Stimulated activated CD8-positive, alpha-beta memory T cell treated with anti-CD3 and anti-CD28 coated beads, Interleukin-15, amount 100 ng/mL, for 4 hours (primary cell): ENCODE measurements around the gene ASB1.

Experiments used
- DNase-seq, 2 donors: peaks; one replicate each; pipeline ENCODE4 v3.0.0-alpha.2; 2020; ENCODE audit warnings: low read depth in 2 of 2

The ASB1 gene

DNA sequence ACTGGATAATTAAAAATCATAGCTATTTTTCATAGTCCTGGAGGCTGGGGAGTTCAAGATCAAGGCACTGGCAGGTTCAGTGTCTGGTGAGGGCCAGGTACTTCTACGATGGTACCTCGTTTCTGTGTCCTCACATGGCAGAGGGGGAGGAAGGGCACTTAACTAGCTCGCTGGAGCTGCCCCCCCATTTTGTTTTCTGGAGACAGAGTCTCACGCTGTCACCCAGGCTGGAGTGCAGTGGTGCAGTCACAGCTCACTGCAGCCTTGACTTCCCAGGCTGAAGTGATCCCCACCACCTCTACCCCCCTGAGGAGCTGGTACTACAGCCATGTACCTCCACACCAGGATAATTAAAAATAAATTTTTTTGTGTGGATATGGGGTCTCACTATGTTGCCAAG is 40.3 kb downstream of the ASB1 start:
- no peak for DNase-seq

DNA sequence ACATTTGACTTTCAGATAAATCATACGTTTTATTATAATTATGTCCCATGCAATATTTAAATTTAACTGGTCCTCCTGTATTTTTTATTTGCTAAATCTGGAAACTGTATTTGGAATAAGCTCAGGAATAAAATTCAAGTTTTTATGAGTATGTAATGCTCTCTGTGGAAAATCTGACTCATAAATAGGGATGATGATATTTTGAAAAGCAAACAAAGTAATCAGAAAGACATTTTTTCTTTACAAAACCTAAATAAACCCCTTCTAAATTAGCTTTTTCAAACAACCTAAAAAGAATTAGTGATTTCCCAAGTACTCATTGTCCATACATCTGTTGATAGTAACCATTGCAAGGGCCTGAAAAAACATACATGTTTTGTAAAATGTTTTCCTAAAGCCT is 41.1 kb downstream of the ASB1 start:
- DNase-seq, result no peak

DNA sequence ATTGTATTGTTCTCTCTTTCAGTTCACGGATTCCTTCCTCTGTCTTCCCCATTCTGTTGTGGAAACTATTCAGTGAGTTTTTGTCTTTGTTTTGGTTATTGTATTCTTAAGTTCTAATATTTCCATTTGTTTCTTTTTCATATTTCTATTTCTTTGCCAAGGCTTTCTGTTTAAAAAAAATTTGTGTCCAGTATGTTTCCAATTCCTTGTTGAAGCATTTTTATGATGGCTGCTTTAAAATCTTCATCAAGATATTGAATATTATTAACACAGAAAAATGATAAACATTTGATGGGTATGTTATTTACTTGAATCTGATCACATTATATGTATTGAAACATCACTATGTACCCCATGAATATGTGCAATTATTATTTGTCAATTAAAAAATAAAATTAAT is 42.4 kb downstream of the ASB1 start:
- no peak for DNase-seq

DNA sequence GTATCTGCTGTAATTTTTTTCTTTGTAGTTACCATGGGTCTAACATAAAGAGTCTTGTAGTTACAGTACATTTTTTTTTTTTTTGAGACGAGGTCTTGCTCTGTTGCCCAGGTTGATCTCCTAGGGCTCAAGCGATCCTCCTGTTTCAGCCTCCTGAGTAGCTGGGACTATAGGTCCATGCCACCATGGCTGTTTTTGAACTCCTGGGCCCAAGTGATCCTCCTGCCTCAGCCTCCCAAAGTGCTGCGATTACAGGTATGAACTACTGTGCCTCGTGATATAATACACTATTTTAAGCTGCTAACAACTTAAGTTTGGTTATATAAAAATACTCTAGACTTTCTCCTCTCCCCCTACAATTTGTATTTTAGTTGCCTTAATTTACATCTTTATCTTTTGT is 46.3 kb downstream of the ASB1 start:
- no peak for DNase-seq

DNA sequence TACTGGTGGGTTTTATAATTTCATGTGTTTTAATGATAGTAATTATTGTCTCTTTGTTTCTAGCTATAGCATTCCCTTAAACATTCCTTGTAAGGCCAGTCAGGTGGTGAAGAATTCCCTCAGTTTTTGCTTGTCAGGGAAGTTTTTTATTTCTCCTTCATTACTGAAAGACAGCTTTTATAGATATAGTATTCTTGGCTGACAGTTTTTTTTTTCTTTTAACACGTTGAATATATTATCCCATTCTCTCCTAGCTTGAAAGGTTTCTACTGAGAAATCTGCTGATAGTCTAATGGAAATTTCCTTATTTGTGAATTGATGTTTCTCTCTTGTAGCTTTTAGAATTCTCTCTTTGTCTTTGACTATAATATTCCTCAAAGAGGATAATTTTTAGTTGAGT is 46.8 kb downstream of the ASB1 start:
- DNase-seq, result no peak

DNA sequence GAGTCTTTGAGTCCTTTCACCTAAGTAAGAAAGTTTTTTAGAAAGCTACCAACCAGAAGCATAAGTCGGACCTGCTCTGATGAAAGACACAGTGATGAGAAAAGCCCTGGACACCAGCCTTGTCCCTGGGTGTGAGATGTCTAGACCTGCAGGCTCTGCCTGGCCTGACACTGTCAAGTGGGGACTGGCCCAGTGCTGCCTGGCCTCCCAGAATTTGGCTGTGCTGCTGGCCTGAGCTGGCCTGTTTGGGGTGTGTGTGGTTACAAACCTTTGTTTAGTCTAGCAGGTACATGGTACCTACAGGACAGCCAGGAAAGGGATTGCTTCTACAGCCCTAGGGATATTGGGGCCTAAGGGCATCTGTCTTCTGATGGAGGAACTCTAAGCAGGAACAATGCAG is 48.3 kb downstream of the ASB1 start:
- no peak for DNase-seq

DNA sequence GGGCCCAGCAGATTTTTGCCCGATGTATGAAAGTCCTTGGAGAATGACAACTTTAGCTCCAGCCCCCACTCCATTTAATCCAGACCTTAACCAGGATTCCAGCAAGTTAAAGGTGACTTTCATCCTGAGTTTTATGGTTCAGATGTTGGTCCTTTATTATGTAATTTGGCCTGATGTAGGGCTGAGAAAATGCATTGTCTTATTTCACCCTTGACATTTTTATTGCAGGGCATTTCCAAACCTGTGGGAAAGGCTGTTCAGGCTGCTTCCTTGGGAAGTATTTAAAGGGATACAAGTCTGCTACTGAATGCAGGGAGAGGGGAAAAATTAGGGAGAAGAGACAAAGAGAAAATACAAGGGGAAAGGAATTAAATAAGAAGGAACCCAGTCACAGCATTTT is 48.8 kb downstream of the ASB1 start:
- no peak for DNase-seq

DNA sequence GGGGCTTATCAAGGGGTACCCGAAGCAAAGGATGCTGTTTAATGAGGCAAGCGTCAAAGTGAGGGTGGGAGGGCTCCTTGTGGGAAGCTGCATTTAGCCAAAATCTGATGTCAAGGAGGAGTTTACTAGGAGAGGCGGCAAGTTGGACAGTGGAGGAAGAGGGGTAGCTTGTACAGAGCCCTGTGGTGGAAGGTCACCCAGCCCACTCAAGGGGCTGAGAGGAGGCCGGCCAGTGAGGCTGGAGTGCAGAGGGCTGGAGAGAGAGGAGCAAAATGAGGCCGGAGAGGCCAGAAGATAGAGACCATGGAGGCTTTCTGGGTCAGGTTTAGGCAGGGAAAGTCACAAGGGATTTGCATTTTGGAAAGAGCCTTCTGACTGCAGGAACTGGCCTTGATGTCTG is 49.5 kb downstream of the ASB1 start:
- DNase-seq, result no peak

DNA sequence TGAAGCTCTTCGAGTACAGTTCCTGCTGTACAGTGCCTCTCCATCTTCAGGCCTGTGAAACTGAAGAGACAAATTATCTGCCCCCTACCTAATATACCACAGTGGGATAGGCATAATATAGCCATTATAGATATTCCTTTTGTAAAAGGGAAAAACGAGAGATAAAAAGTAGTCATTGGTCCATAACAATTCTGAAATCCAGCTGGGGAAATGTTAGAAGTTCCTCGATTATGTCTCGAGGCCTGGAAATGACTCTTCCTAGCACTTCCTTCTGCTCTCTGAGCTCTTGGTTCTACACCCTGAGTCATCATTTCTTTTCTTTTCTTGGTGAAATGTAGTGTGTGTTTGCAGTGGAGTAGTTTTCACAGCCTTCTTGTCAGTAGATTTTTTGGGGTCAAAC is 51.5 kb downstream of the ASB1 start:
- no peak for DNase-seq

DNA sequence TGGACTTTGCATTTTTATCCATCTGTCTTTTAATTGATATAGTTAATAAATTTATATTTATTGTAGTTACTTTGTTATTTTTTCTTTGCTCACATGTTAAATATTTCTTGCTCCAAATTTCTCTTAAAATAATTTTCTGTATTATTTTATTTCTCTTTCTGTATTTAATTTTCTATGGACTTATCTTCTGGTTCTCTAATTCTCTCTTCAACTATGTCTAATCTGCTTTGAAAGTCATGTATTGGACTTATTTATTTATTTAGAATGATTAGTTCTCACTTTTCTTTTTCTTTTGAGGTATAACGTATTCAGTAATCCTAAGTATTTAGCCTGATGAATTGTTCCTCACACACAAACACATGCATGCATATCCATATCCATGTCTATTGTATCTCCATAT is 53.1 kb downstream of the ASB1 start:
- DNase-seq, result no peak

DNA sequence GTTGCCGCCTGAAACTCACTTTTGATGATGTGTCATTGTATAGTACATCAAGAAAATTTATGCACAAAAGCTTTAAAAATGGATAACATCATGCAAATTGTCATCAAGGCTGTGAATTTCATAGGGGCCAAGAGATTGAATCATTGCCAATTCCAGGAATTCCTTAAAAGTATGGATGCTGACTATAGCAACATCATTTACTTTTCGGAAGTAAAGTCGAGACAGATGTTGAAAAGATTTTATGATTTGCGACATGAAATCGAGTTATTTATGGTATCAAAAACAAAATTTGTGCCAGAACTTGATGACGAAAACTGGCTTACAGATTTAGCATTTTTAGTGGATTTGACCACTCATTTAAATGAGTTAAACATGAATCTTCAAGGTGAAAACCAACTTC is 56.3 kb downstream of the ASB1 start:
- no peak for DNase-seq

DNA sequence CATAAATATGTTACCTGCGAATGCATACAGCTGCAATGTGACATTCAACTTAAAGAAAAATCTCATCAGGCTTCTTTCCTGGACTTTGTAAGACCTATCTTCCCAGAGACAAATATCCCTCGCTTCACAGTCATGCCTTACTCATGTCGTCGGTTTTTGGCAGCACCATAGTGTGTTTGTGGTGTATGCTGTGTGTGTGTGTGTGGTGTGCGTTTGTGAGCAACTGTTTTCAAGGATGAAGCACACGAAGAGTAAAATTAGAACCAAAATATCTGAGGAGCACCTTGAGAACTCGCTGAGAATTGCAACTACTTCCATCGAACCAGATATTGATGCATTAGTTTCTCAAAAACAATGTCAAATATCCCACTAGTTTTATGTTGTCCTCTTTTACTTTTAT is 56.9 kb downstream of the ASB1 start:
- DNase-seq, result no peak

DNA sequence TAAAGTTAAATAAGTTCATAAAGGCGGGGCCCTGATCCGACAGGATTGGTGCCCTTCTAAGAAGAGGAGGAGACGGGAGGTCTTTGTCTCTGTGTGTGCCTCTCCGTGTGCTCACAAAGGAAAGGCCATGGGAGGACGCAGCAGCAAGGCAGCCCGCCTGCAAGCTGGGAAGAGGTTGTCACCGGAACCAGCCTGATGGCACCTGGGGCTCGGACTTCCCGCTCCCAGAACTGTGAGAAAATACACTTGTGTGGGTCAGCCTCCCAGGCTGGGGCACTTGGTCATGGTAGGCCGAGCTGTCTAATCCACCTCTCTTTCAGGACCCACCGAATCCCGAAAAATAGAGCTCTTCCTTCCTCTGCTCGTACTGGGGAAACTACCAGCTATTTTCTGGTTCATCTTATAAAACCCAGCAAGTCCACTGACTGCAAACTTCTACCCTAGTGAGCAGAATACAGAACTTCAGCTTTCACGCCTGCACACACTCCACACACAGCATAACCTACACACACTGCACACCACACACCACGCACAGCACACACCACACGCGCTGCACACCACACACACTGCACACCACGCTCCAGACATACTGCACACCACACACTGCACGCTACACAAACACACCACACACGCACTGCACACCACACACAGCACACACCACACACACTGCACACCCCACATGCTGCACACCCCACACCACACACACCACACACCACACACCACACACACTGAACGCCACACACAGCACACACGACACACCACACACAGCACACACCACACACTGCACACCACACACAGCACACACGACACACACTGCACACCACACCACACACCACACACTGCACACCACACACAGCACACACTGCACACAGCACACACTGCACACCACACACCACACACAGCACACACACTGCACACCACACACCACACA is 58.1 kb downstream of the ASB1 start:
- no peak for DNase-seq

DNA sequence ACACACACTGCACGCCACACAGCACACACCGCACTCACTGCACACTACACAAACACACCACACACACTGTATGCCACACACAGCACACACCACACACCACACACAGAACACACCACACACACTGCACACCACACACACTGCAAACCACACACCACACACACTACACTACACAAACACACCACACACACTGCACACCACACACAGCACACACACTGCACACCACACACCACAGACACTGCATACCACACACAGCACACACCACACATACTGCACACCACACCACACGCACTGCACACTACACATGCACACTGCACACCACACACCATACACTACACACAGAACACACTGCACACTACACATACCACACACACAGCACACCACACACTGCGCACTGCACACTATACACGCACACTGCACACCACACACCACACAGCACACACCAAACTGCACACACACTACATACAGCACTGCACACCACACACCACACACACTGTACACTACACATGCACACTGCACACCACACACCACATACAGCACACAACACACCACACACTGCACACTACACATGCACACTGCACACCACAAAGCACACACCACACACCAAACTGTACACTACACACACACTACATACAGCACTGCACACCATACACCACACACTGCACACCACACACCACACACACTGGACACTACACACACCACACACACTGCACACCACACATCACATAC is 59.6 kb downstream of the ASB1 start:
- DNase-seq, result no peak

DNA sequence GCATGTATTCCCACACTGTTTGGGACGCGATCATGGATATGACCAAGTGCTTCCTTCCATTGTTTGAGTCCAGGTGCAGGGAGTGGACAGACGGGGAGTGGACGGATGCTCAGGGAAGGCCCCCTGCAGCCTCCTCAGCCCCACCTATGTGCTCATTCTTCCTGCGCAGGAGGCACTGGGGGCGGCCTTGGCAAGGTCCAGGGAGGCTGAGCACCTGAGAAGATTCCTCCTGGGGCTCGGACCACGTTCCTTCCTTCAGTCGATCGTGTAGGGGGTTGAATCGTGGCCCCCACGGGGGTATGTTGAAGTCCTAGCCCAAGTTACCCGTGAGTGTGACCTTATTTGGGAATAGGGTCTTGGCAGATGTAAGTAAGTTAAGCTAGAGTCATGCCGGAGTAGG is 60.4 kb downstream of the ASB1 start:
- DNase-seq, result no peak

DNA sequence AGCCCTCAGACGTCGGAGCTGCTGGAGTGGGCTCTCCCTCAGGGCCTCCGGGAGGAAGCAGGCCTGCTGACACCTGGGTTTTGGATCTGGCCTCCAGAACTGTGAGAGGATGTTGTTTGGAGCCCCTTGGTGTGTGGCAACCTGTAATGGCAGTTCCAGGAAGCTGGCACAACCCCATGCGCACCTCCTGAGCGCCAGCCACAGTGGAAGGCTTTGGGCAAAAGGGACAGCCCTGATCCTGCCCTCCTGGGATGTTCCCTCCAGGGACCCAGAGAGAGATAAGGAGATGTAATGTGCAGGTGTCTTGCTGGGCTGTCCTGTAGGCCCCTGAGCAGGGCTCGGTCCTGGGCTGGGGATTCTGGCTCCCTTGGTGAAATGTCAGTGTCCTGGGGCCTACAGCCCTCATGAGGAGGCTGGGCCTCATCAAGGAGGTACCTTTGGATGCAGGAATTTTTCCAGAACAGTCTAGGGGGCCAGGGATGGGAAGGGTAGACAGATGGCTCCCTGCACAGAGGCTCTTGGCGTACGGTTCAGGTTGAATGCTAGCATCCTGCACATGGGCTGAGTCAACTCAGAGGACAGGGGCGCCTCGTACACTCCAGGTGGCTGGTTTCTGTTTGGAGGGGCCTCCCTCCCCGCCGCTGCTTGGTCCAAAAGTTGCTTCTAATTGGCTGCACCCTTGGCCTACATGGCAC is 61.1 kb downstream of the ASB1 start:
- DNase-seq, result no peak

DNA sequence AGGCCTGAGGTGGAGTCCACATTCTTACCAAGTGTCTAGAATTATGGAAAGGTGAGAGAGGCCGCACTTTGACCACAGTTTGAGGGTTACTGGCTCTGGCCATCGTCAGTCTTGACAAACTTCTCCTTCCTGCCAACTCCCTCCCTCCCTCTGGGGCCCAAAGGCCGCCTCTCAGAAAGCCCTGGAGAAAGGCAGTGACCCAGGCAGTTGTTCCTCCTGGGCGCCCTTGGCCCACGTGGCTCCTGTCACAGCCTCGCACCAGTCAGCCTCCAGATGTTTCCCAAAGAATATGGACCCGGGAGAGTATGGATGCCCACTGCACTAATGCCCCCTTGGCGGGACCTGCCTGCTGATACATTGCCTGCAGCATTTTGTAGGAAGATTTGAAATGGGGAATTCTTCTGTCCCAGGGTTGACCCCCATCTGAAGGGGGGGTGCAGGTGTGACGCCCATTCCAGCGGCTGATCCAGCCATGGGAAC is 61.7 kb downstream of the ASB1 start:
- no peak for DNase-seq

DNA sequence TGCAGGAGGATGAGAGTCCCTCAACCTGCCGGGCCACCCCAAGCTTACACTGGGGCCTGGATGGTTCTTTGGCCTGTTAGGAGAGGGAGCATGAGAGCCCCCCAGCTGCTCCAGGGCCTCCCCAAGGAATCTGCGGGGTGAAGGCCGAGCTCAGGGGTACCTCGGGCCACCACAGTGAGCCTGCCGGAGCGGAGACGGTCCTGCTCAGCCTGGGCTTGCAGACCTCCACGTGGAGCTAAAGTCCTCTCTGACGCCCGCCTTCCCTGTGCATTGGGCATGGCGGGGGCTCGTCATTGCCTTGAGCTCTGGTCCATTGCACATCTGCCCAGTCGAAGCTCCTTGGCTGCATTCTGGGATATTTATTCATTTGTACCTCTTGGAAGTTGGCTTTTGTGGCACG is 62.7 kb downstream of the ASB1 start:
- no peak for DNase-seq

DNA sequence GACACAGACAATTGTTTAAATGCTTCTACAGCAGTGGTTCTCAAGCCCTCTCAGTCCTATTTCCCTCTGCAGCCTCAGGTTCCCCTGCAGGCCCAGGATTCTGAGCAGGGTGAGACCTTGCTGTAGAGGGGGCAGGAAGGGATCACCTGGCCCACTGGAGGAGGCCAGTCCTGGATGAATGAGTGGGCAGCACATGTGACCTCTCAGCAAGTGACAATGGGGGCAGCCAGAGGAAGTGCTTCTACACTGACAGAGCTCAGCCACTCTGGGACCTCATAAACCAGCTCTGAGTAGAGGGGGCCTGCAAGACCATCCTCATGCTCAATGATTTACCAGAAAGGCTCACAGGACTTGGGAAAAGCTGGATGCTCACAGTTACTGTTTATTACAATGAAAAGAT is 63.2 kb downstream of the ASB1 start:
- DNase-seq, result no peak

DNA sequence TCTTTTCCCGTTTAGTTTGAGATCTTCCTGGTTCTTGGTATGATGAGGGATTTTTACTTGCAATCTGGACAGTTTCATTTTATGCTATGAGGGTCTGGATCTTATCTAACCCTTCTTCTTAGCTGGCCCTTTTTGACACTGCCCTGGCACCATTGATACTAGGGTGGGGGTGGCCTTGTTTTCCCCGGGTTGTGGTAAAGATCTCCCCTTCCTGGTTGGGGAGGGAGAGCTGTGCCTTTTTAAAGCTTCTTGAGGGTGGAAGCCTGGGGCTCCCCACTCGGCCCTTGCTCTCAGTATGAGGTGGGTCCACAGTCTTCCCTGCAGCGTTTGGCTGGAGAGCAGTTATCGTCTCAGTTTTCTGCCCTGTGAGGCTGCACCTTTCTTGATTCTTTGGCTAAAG is 66.1 kb downstream of the ASB1 start:
- DNase-seq, result no peak

DNA sequence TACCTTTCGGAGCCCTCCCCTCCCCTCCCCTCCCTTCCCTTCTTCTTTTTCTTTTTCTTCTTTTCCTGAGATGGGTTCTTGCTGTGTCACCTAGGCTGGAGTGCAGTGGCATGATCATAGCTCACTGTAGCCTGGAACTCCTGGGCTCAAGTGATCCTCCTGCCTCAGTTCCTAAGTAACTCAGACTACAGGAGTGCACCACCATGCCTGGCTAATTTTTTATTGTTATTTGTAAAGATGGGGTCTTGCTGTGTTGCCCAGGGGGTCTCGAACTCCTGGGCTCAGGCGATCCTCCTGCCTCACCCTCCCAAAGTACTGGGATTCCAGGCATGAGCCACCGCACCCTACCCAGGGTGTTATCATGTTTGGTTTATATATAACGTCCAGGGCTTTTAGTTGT is 66.7 kb downstream of the ASB1 start:
- DNase-seq, result no peak

DNA sequence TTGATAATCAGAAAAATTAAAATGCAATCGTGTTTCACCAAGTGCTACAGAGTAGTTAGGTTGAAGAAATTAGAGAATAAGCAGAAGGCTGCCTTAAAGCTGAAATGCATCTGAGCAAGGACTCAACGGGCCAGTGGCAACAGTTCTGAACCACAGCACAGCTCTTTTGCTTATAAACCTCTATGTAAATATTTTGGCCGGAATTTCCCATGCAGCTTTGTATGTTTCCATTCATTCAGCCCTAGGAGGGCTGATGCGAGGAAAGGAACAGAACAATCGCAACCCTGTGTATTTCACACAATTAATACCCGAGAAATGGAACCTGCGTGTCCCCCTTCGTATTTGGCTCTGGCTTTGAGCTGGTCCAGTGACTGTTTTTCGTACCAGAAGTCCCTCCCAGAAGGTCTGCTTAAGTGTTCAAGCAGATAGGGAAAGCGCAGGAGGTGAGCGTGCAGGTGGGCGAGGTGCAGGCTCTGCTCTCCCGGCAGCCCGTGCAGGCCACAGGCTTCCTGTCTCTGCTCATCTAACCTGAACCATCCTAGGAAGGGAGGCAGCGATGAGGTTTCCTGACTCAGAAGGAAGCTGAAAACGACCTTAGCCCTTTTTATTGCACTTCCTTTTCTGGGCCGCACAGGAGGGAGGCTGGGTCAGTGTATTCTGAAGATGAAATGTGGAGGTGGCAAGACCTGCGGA is 67.3 kb downstream of the ASB1 start:
- no peak for DNase-seq
